BE2C (cell line): ENCODE results near the gene OGDHL.
"Not testable (repeated sequence)": the region's sequence is repeated elsewhere in the genome, so short reads cannot be mapped to it uniquely, and the experiment has no call there.

Experiments
- DNase-seq: peaks from one replicate; pipeline ENCODE4 v3.0.0-alpha.2; 2020
- H3K27me3 ChIP-seq: fragments of 250-450 bp; sonication (Bioruptor Pico); 2 replicates; pipeline ENCODE4 v1.5.1; 2020; ENCODE audit warnings: mild to moderate bottlenecking
- H3K36me3 ChIP-seq: fragments of 250-450 bp; sonication (Bioruptor Pico); 2 replicates; pipeline ENCODE4 v1.5.1; 2020; ENCODE audit warnings: mild to moderate bottlenecking
- H3K4me1 ChIP-seq: fragments of 250-450 bp; sonication (Bioruptor Pico); 2 replicates; pipeline ENCODE4 v1.5.1; 2020
- H3K4me3 ChIP-seq: 2 replicates; pipeline ENCODE4 v1.5.1; 2011; ENCODE audit warnings: low read depth, low read length
- H3K9me3 ChIP-seq: fragments of 250-450 bp; sonication (Bioruptor Pico); 2 replicates; pipeline ENCODE4 v1.5.1; 2020
- CTCF ChIP-seq: IDR thresholded peaks from 2 replicates; pipeline ENCODE4 v1.5.1; 2012; ENCODE audit warnings: mild to moderate bottlenecking, low read depth, low read length

Gene OGDHL

GRCh38 chr10:49760789-49761188, 1.3 kb downstream of the OGDHL start:
- Histone ChIP-seq H3K4me3 (peak overlapping the region; percentile 76), H3K4me1 (peaks cover 17% of the 10 kb centered on the region), H3K27me3 (no peaks in the 10 kb centered on the region), H3K36me3 (peaks cover 17% of the 10 kb centered on the region), H3K9me3 (no peaks in the 10 kb centered on the region)
- no peak for TF ChIP-seq CTCF
- no peak for DNase-seq

DNA sequence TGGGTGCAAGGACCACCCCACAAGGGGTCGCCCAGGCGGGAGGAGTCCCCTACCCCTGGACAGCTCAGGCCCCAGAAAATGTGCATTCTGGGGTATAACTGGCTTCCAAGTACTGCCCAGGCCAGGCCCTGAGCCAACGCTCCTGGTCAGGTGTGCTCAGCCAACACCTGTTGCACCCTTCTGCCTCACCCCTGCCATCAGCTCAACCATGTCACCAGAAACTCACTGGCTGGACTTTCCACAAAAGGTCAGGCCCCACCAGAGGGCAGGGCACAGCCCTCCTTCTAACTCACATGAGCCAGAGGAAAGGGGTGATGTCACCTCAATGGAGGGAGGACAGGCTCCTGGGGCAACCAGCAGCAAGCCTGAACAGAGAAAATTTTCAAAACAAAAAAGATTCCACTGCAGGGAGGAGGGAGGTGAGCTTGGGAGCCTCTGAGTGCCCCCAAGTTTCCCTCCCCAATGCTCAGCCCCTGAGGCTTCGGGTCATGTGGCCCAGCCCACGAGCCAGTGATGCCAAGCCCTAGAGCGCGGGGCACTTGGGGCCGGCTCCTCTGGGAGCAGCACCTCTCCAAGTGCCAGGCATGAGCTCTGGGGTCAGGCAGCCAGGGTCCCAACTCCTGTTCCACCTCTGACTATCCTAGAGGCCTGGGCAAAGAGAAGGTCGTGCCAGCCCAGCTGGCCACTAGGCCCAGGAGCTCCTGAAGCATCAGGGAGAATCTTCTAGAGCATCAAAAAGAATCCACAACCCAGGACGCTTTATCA, 2.2 kb downstream of the OGDHL start:
- no peak for TF ChIP-seq CTCF
- peaks cover 26% of the 10 kb centered on the region for H3K36me3 ChIP-seq
- peaks cover 20% of the 10 kb centered on the region for H3K4me1 ChIP-seq
- no peak for DNase-seq
- H3K9me3 ChIP-seq, result no peaks in the 10 kb centered on the region
- H3K4me3 ChIP-seq, result no peak overlapping the region
- no peaks in the 10 kb centered on the region for H3K27me3 ChIP-seq

DNA sequence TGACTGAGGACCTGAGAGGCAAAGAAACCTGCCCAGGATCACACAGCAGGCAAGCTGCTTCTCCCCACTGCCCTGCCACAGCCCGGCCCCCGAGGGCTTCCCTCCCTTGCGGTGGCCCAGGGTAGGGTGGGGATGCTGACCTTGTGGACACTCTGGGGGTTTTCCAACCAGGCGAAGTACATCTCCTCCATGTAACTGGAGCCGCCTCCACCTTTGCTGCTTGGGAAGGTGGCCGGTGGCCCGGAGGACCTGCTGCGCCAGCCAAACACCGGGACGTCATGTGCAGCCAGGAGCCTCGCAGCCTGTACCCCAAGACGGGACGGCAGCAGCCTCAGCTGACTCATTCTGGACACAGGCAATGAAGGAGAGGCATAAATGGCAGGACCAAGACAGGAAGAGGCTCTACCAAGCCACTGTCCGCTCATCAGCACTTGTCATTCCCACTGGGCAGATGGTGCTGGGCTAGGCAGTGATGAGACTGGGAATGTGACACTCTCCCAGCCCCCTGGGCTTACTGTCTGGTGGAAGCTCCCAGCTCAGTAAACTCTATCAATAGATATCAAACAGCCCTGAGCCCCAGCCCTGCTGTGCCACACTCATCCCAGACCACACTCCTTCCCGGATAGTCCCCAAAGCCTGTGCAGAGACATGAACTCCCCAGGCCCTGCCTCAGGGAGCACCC, 3.7 kb downstream of the OGDHL start:
- Histone ChIP-seq H3K36me3 (peaks cover 33% of the 10 kb centered on the region), H3K27me3 (no peaks in the 10 kb centered on the region), H3K4me1 (peaks cover 20% of the 10 kb centered on the region), H3K4me3 (no peak overlapping the region), H3K9me3 (no peaks in the 10 kb centered on the region)
- no peak for TF ChIP-seq CTCF
- no peak for DNase-seq

GRCh38 chr10:49756641-49757040, 5.5 kb downstream of the OGDHL start:
- Histone ChIP-seq H3K4me3 (no peak overlapping the region), H3K9me3 (no peaks in the 10 kb centered on the region), H3K4me1 (peaks cover 14% of the 10 kb centered on the region), H3K27me3 (no peaks in the 10 kb centered on the region), H3K36me3 (peaks cover 47% of the 10 kb centered on the region)
- DNase-seq, result no peak
- no peak for TF ChIP-seq CTCF

- Histone ChIP-seq H3K4me1 (peaks cover 13% of the 10 kb centered on the region), H3K4me3 (no peak overlapping the region), H3K36me3 (peaks cover 53% of the 10 kb centered on the region), H3K27me3 (no peaks in the 10 kb centered on the region), H3K9me3 (no peaks in the 10 kb centered on the region)
- TF ChIP-seq CTCF, result no peak
- DNase-seq, result no peak
Measured at GRCh38 chr10:49756031-49756430, 6.1 kb downstream of the OGDHL start.

- peaks cover 64% of the 10 kb centered on the region for H3K36me3 ChIP-seq
- not testable (repeated sequence) for H3K9me3 ChIP-seq, H3K27me3 ChIP-seq
Measured at GRCh38 chr10:49754951-49755350, 7.2 kb downstream of the OGDHL start.

More at GRCh38 chr10:49754951-49755350, 7.2 kb downstream of the OGDHL start:
- H3K4me1 ChIP-seq, DNase-seq, H3K4me3 ChIP-seq: not testable (repeated sequence)
